A549 (cell line): Measurements from ENCODE around the gene MEIOC.

Experiments used
- E2F6 ChIP-seq: IDR thresholded peaks from 2 replicates; pipeline ENCODE4 v1.6.1; 2012; ENCODE audit warnings: low read depth, borderline replicate concordance
- EP300 ChIP-seq, 2 experiments: fragments of >200 bp; sonication (Bioruptor Twin); formaldehyde crosslinking; IDR thresholded peaks; 2 replicates in 1 of 2; 3 replicates in 1 of 2; pipeline ENCODE4 v1.6.1; 2016 to 2017
- JUN ChIP-seq, 2 experiments: fragments of >200 bp; sonication (Bioruptor Twin); formaldehyde crosslinking; IDR thresholded peaks; 2 replicates in 1 of 2; 3 replicates in 1 of 2; pipeline ENCODE4 v1.6.1; 2016 to 2017
- NR3C1 ChIP-seq: fragments of >200 bp; sonication (Bioruptor Twin); formaldehyde crosslinking; IDR thresholded peaks from 3 replicates; pipeline ENCODE4 v1.6.1; 2017
- POLR2A ChIP-seq: IDR thresholded peaks from 2 replicates; pipeline ENCODE4 v1.6.1; 2012; ENCODE audit warnings: mild to moderate bottlenecking, low read length
- RAD21 ChIP-seq, 2 experiments: fragments of >200 bp in 1 of 2; sonication (Bioruptor Twin) in 1 of 2; formaldehyde crosslinking in 1 of 2; IDR thresholded peaks in 1 of 2; conservative IDR thresholded peaks in 1 of 2; 2 replicates in 1 of 2; 3 replicates in 1 of 2; pipeline ENCODE4 v1.6.1; 2012 to 2018; ENCODE audit warnings: inconsistent platforms in 1 of 2
- USF2 ChIP-seq: fragments of 450-650 bp; IDR thresholded peaks from 2 replicates; pipeline ENCODE4 v1.6.1; 2014; ENCODE audit warnings: antibody characterized with exemption
- TF ChIP-seq, protein P1 (sequence below): fragments of >200 bp; sonication (Bioruptor Twin); formaldehyde crosslinking; IDR thresholded peaks from 3 replicates; pipeline ENCODE4 v1.5.1; 2016
- TF ChIP-seq, protein P2 (sequence below): fragments of 200-600 bp; sonication (generic); IDR thresholded peaks from 2 replicates; pipeline ENCODE4 v1.6.1; 2016; ENCODE audit warnings: antibody characterized with exemption, mild to moderate bottlenecking, moderate library complexity
- TF ChIP-seq, protein P3 (sequence below): IDR thresholded peaks from 2 replicates; pipeline ENCODE4 v1.6.1; 2012

GRCh38 chr17:44627513-44628242, 28.6 kb upstream of the MEIOC start:
- TF ChIP-seq, protein P1, sequence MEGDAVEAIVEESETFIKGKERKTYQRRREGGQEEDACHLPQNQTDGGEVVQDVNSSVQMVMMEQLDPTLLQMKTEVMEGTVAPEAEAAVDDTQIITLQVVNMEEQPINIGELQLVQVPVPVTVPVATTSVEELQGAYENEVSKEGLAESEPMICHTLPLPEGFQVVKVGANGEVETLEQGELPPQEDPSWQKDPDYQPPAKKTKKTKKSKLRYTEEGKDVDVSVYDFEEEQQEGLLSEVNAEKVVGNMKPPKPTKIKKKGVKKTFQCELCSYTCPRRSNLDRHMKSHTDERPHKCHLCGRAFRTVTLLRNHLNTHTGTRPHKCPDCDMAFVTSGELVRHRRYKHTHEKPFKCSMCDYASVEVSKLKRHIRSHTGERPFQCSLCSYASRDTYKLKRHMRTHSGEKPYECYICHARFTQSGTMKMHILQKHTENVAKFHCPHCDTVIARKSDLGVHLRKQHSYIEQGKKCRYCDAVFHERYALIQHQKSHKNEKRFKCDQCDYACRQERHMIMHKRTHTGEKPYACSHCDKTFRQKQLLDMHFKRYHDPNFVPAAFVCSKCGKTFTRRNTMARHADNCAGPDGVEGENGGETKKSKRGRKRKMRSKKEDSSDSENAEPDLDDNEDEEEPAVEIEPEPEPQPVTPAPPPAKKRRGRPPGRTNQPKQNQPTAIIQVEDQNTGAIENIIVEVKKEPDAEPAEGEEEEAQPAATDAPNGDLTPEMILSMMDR = no peak
- TF ChIP-seq, protein P2, sequence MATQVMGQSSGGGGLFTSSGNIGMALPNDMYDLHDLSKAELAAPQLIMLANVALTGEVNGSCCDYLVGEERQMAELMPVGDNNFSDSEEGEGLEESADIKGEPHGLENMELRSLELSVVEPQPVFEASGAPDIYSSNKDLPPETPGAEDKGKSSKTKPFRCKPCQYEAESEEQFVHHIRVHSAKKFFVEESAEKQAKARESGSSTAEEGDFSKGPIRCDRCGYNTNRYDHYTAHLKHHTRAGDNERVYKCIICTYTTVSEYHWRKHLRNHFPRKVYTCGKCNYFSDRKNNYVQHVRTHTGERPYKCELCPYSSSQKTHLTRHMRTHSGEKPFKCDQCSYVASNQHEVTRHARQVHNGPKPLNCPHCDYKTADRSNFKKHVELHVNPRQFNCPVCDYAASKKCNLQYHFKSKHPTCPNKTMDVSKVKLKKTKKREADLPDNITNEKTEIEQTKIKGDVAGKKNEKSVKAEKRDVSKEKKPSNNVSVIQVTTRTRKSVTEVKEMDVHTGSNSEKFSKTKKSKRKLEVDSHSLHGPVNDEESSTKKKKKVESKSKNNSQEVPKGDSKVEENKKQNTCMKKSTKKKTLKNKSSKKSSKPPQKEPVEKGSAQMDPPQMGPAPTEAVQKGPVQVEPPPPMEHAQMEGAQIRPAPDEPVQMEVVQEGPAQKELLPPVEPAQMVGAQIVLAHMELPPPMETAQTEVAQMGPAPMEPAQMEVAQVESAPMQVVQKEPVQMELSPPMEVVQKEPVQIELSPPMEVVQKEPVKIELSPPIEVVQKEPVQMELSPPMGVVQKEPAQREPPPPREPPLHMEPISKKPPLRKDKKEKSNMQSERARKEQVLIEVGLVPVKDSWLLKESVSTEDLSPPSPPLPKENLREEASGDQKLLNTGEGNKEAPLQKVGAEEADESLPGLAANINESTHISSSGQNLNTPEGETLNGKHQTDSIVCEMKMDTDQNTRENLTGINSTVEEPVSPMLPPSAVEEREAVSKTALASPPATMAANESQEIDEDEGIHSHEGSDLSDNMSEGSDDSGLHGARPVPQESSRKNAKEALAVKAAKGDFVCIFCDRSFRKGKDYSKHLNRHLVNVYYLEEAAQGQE = no peak
- TF ChIP-seq POLR2A = no peak
- TF ChIP-seq USF2 = no peak
- TF ChIP-seq JUN (IDR thresholded peaks at IDR 0.05) = no peak
- TF ChIP-seq, protein P3, sequence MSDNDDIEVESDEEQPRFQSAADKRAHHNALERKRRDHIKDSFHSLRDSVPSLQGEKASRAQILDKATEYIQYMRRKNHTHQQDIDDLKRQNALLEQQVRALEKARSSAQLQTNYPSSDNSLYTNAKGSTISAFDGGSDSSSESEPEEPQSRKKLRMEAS = no peak
- no peak for TF ChIP-seq EP300 (IDR thresholded peaks at IDR 0.05)
- no peak for TF ChIP-seq RAD21 (conservative IDR thresholded peaks at IDR 0.05 in 1 of 2, IDR thresholded peaks at IDR 0.05 in 1 of 2)
- TF ChIP-seq NR3C1 = no peak
- TF ChIP-seq E2F6 = no peak
